Endothelial cell (in vitro differentiated cells): ENCODE results near the gene CEACAM7. TPM values are rescaled to one million over a fixed set of nuclear protein-coding genes. Genes with fewer than 3 reads are reported as not detected.

Source experiments
- DNase-seq: peaks from one replicate; pipeline ENCODE4 v3.0.0; 2021; ENCODE audit warnings: low spot score
- H3K27ac Mint-ChIP-seq: one replicate; pipeline ENCODE4 v1.8.0; 2021; ENCODE audit warnings: mixed read lengths, inconsistent platforms; ENCODE audit not compliant: unreplicated experiment
- H3K27me3 Mint-ChIP-seq: one replicate; pipeline ENCODE4 v1.8.0; 2021; ENCODE audit warnings: mild to moderate bottlenecking, moderate library complexity, mixed read lengths, inconsistent platforms; ENCODE audit not compliant: unreplicated experiment
- H3K36me3 Mint-ChIP-seq: one replicate; pipeline ENCODE4 v1.8.0; 2021; ENCODE audit warnings: mild to moderate bottlenecking, low read depth, mixed read lengths, inconsistent platforms; ENCODE audit not compliant: unreplicated experiment
- H3K4me1 Mint-ChIP-seq: one replicate; pipeline ENCODE4 v1.8.0; 2021; ENCODE audit warnings: mild to moderate bottlenecking, mixed read lengths, inconsistent platforms; ENCODE audit not compliant: unreplicated experiment
- H3K4me3 Mint-ChIP-seq: one replicate; pipeline ENCODE4 v1.8.0; 2021; ENCODE audit warnings: mild to moderate bottlenecking, mixed read lengths, inconsistent platforms; ENCODE audit not compliant: unreplicated experiment
- H3K9me3 Mint-ChIP-seq: one replicate; pipeline ENCODE4 v1.8.0; 2021; ENCODE audit warnings: mixed read lengths, inconsistent platforms; ENCODE audit not compliant: unreplicated experiment
- CTCF ChIP-seq: fragments of 200-600 bp; sonication (generic); IDR thresholded peaks from one replicate; pipeline ENCODE4 v1.5.0; 2021; ENCODE audit warnings: antibody characterized with exemption; ENCODE audit not compliant: unreplicated experiment
- total RNA-seq: library from RNA; stranded (reverse); fragmentation: NEBNext Ultra II Directional; extraction: Animal tissue kit (Norgen Biotek cat#: 25700); gene quantifications from one replicate; pipeline ENCODE4 v1.2.1, GENCODE V29; 2021; ENCODE audit not compliant: unreplicated experiment

CEACAM7 gene
- total RNA-seq, 1 donor from 2014 or later: not detected

- no peaks in the 10 kb centered on the region for H3K9me3 Mint-ChIP-seq
- H3K4me3 Mint-ChIP-seq: no peak overlapping the region
- peaks cover 13% of the 10 kb centered on the region for H3K27me3 Mint-ChIP-seq
- H3K36me3 Mint-ChIP-seq: no peaks in the 10 kb centered on the region
- peak; percentile 78 for DNase-seq
- TF ChIP-seq CTCF: peak; percentile 98
- no peak overlapping the region for H3K27ac Mint-ChIP-seq
- H3K4me1 Mint-ChIP-seq: no peaks in the 10 kb centered on the region
These were observed 18.9 kb upstream of the CEACAM7 start for GRCh38 chr19:41706741-41707501.

- no peaks in the 10 kb centered on the region for H3K9me3 Mint-ChIP-seq
- H3K36me3 Mint-ChIP-seq: no peaks in the 10 kb centered on the region
- H3K27ac Mint-ChIP-seq: no peak overlapping the region
- H3K4me1 Mint-ChIP-seq: no peaks in the 10 kb centered on the region
- H3K27me3 Mint-ChIP-seq: peaks cover 13% of the 10 kb centered on the region
- no peak overlapping the region for H3K4me3 Mint-ChIP-seq
- peak; percentile 77 for DNase-seq
- no peak for TF ChIP-seq CTCF
These were observed 17.5 kb upstream of the CEACAM7 start for GRCh38 chr19:41705393-41706174.

GRCh38 chr19:41703602-41704293 lies 15.7 kb upstream of the CEACAM7 start:
- Mint-ChIP-seq H3K27ac (no peak overlapping the region), H3K4me1 (peaks cover 3% of the 10 kb centered on the region), H3K27me3 (peaks cover 9% of the 10 kb centered on the region), H3K36me3 (no peaks in the 10 kb centered on the region), H3K9me3 (no peaks in the 10 kb centered on the region), H3K4me3 (no peak overlapping the region)
- no peak for DNase-seq
- TF ChIP-seq CTCF: no peak

- no peak for DNase-seq
- no peaks in the 10 kb centered on the region for H3K36me3 Mint-ChIP-seq
- no peaks in the 10 kb centered on the region for H3K9me3 Mint-ChIP-seq
- H3K4me3 Mint-ChIP-seq: no peak overlapping the region
- peaks cover 7% of the 10 kb centered on the region for H3K27me3 Mint-ChIP-seq
- TF ChIP-seq CTCF: no peak
- H3K4me1 Mint-ChIP-seq: peaks cover 4% of the 10 kb centered on the region
- no peak overlapping the region for H3K27ac Mint-ChIP-seq
These were observed 14.1 kb upstream of the CEACAM7 start for GRCh38 chr19:41702171-41702651.
